NB4 (cell line): ENCODE data around the gene PSENEN.

ENCODE experiments used
- DNase-seq: peaks from one replicate; pipeline ENCODE4 v3.0.0; 2010; ENCODE audit warnings: low read depth
- H3K4me3 ChIP-seq: one replicate; pipeline ENCODE4 v1.5.1; 2011; ENCODE audit warnings: mild to moderate bottlenecking, low read depth, low read length, moderate library complexity
- CTCF ChIP-seq: IDR thresholded peaks from one replicate; pipeline ENCODE4 v1.5.1; 2012; ENCODE audit warnings: low read depth, low read length
- MAX ChIP-seq: IDR thresholded peaks from 2 replicates; pipeline ENCODE4 v1.6.1; 2011; ENCODE audit warnings: low read depth, low read length
- MYC ChIP-seq: IDR thresholded peaks from 2 replicates; pipeline ENCODE4 v1.6.1; 2011; ENCODE audit warnings: low read depth, low read length
- POLR2A ChIP-seq: IDR thresholded peaks from 2 replicates; pipeline ENCODE4 v1.6.1; 2011; ENCODE audit warnings: mild to moderate bottlenecking; ENCODE audit not compliant: insufficient read length; ENCODE audit errors: extremely low read depth

The PSENEN gene

GRCh38 chr19:35757231-35757748, 11.8 kb downstream of the PSENEN start:
- peak overlapping the region; percentile 48 for H3K4me3 ChIP-seq
- DNase-seq, result peak; percentile 74
- TF ChIP-seq MAX (no peak), POLR2A (no peak), MYC (no peak), CTCF (no peak)

- H3K4me3 ChIP-seq, result peak within 1 kb of the TSS; percentile 87
- TF ChIP-seq CTCF (no peak), MAX (peak; percentile 11; the same call in 1 of the 2 replicates), MYC (0 out of 2 replicates have a peak, but pooled peaks have one; percentile 33), POLR2A (peak; percentile 74)
- peak; percentile 97 for DNase-seq
These were observed 12.5 kb downstream of the PSENEN start, which contains the start of gene PROSER3 for GRCh38 chr19:35757749-35758608. Gene PROSER3 (plus strand): TSS chr19:35758176. CDS start chr19:35758216, 40 bp downstream.

DNA sequence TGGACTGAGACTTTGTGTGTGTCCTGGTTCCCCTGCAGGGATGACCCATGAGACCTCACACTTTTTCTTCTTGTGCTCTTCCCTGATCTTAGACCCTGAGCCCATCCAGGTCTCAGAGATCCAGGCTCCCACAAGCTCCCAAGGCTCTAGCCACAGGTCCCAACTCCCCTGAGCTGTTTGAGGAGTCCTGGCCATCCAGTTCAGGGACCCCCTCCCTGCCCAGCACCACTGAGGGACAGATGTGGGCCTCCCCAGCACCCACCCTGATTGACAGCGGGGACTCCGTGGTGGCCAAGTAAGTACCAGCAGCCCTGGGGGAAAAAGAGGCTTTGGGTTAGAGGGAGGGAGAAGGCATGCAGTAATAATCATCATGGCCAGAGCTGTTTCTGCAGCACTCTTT, 14.2 kb downstream of the PSENEN start:
- TF ChIP-seq CTCF (no peak), MYC (no peak), POLR2A (no peak), MAX (no peak)
- H3K4me3 ChIP-seq, result no peak overlapping the region
- DNase-seq, result no peak

- DNase-seq, result no peak
- H3K4me3 ChIP-seq, result no peak overlapping the region
- TF ChIP-seq CTCF (no peak), POLR2A (no peak), MAX (no peak), MYC (no peak)
These were observed 15.4 kb downstream of the PSENEN start for GRCh38 chr19:35760711-35761349.

GRCh38 chr19:35764432-35765315, 19.2 kb downstream of the PSENEN start:
- no peak for DNase-seq
- no peak overlapping the region for H3K4me3 ChIP-seq
- TF ChIP-seq POLR2A, result no peak
- no peak for TF ChIP-seq CTCF
- TF ChIP-seq MAX, result no peak
- TF ChIP-seq MYC, result no peak
